ENCODE measurements around the gene CTSC. TPM values are rescaled to one million over a fixed set of nuclear protein-coding genes. Genes with fewer than 3 reads are reported as not detected.

CTSC gene
- total RNA-seq, 1 experiment from 2014 or later: 359 TPM

DNA sequence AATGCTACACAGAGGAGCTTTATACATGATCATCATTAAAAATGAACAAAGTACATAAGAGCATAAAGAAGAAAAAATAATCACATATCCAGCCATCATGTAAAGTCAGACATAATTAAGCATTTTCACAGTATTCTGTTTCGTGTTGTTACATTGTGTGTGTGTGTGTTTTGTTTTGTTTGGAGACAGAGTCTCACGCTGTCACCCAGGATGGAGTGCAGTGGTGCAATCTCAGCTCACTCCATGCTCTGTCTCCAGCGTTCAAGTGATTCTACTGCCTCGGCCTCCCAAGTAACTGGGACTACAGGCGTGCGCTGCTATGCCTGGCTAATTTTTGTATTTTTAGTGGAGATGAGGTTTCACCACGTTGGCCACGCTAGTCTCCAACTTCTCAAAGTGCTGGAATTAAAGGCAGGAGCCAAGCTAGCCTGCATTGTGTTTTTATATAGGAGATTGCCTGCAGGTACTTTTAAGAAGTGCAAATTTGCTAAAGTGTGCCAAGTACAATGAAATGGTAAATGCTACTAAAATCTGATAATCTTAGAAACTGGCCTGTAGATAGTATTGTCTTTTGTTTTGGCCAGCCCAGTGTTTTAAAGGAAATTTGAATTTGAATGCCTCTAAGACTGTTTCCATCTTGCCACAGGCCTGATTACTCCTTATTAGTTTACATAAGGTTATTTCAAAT, 7.8 kb downstream of the CTSC start:
- no peak overlapping the region for H3K23ac ChIP-seq (ENCODE audit: insufficient read length, low read depth, low read length)
- no peaks in the 10 kb centered on the region for H3K27me3 Mint-ChIP-seq (ENCODE audit: low read depth)
- no peak overlapping the region for H2BK5ac ChIP-seq (ENCODE audit: insufficient read length, low read length)
- H3K79me1 ChIP-seq (ENCODE audit: insufficient read depth, low read depth, low read length, poor library complexity, severe bottlenecking): peaks cover 11% of the 10 kb centered on the region
- peak overlapping the region in 1 of 2 experiments; percentile 29; a peak in 1 of 5 replicates for H3K4me3 Mint-ChIP-seq
- H3K27me3 ChIP-seq (ENCODE audit: insufficient read depth, low read length): no peaks in the 10 kb centered on the region
- no peak overlapping the region for H4K5ac ChIP-seq (ENCODE audit: insufficient read length, low read depth, low read length)
- H3K14ac ChIP-seq (ENCODE audit: insufficient read depth, low read length): no peak overlapping the region
- no CpG with 5 or more reads among the region's 8 CpGs for WGBS (ENCODE audit: extremely low coverage, insufficient read length, low lambda C conversion rate)
- no peak overlapping the region for H3K27ac ChIP-seq (ENCODE audit: insufficient read length, low read depth, low read length)
- H2BK12ac ChIP-seq (ENCODE audit: insufficient read length, low read depth, low read length): no peak overlapping the region
- H3K18ac ChIP-seq (ENCODE audit: insufficient read length, low read depth, low read length): no peak overlapping the region
- H2AFZ ChIP-seq (ENCODE audit: low read length): no peak overlapping the region
- H3K56ac ChIP-seq (ENCODE audit: insufficient read length, low read depth, low read length): no peak overlapping the region
- H2BK20ac ChIP-seq (ENCODE audit: low read depth, low read length, poor library complexity, severe bottlenecking): no peak overlapping the region
- TF ChIP-seq CTCF (conservative IDR thresholded peaks at IDR 0.05): no peak
- H3K4ac ChIP-seq (ENCODE audit: low read depth, low read length): no peak overlapping the region
- H3K9ac ChIP-seq (ENCODE audit: extremely low read depth, insufficient read length, low read length): no peak overlapping the region
- no peaks in the 10 kb centered on the region for H3K9me3 Mint-ChIP-seq
- no peak overlapping the region for H4K8ac ChIP-seq (replicated peaks; ENCODE audit: insufficient read length, low read depth, low read length)
- H2BK120ac ChIP-seq (ENCODE audit: low read depth, low read length, poor library complexity, severe bottlenecking): no peak overlapping the region
- H3K36me3 Mint-ChIP-seq (ENCODE audit: insufficient read depth in 1 of 3, low read depth in 3 of 3): peaks cover 53 to 89% (median 89%) of the 10 kb centered on the region in 3 experiments
- no peak for DNase-seq
- H3K4me1 ChIP-seq (ENCODE audit: insufficient read depth, low read length): 0 out of 2 replicates have a peak, but pooled peaks cover 8% of the 10 kb centered on the region
- peaks cover 75 to 77% of the 10 kb centered on the region in 2 experiments for H3K4me1 Mint-ChIP-seq
- peak overlapping the region; percentile 24 to 86 (median 34); a peak in 5 of 7 replicates for H3K27ac Mint-ChIP-seq
- no peak overlapping the region for H4K91ac ChIP-seq (ENCODE audit: insufficient read length, low read depth, low read length)
- no peak overlapping the region for H3T11ph ChIP-seq (ENCODE audit: low read length)
- peaks cover 19% of the 10 kb centered on the region for H3K79me2 ChIP-seq (ENCODE audit: insufficient read depth, low read length)
- H3K4me2 ChIP-seq (ENCODE audit: insufficient read depth, insufficient read length, low read length): no peak overlapping the region
- no peaks in the 10 kb centered on the region for H3K9me3 ChIP-seq (ENCODE audit: control insufficient read depth, low read depth, low read length)
- no peak overlapping the region for H2BK15ac ChIP-seq (ENCODE audit: low read depth, low read length)
- no peak overlapping the region for H2AK5ac ChIP-seq (ENCODE audit: insufficient read length, low read length)
- no peaks in the 10 kb centered on the region for H4K20me1 ChIP-seq (ENCODE audit: control insufficient read depth, insufficient read depth, insufficient read length)
- no peaks in the 10 kb centered on the region for H3K23me2 ChIP-seq (ENCODE audit: insufficient read length, low read depth, low read length, poor library complexity, severe bottlenecking)
